Right lobe of liver (tissue), 6 donors: Measurements from ENCODE around the gene ZNF415. TPM values are rescaled to one million over a fixed set of nuclear protein-coding genes. Genes with fewer than 3 reads are reported as not detected.
"Not testable (repeated sequence)": the region's sequence is repeated elsewhere in the genome, so short reads cannot be mapped to it uniquely, and the experiment has no call there.

Source experiments
- ATAC-seq, 4 donors: fragments of 200-7000 bp; cut with Tn5 transposase; one replicate each; pipeline ENCODE4 v1.9.1; 2020; ENCODE audit warnings: mild to moderate bottlenecking in 4 of 4, moderate library complexity in 4 of 4
- DNase-seq, 3 donors: peaks; one replicate each; pipeline ENCODE4 v3.0.0-alpha.2; 2020
- H3K27ac ChIP-seq, 3 donors: fragments of 200-600 bp; one replicate each; pipeline ENCODE4 v1.8.0; 2022
- H3K27me3 ChIP-seq, 2 donors: fragments of 200-600 bp; one replicate each; pipeline ENCODE4 v1.8.0; 2022
- H3K36me3 ChIP-seq, 4 donors: fragments of 200-600 bp; sonication (generic) in 1 of 4; one replicate each; pipeline versions ENCODE4 v1.5.1 to v1.8.0; 2017 to 2022; ENCODE audit warnings: control low read depth in 1 of 4
- H3K4me1 ChIP-seq, 4 donors: fragments of 200-600 bp; sonication (generic) in 1 of 4; one replicate each; pipeline versions ENCODE4 v1.5.1 to v1.8.0; 2017 to 2022; ENCODE audit warnings: control low read depth in 1 of 4
- H3K4me3 ChIP-seq, 3 donors: fragments of 200-600 bp; one replicate each; pipeline ENCODE4 v1.8.0; 2022
- H3K9me3 ChIP-seq, 4 donors: fragments of 200-600 bp; sonication (generic) in 1 of 4; one replicate each; pipeline versions ENCODE4 v1.5.1 to v1.8.0; 2017 to 2022; ENCODE audit warnings: control low read depth in 1 of 4
- POLR2A ChIP-seq: fragments of 450-650 bp; IDR thresholded peaks from one replicate; pipeline ENCODE4 v1.6.1; 2017; ENCODE audit warnings: antibody characterized with exemption, mild to moderate bottlenecking
- WGBS: methylation state at CpG from one replicate; pipeline ENCODE4 v1.1.6; 2018; ENCODE audit warnings: low coverage, low lambda C conversion rate; ENCODE audit not compliant: insufficient coverage; ENCODE audit errors: missing lambda C conversion rate; 5-methylcytosine and 5-hydroxymethylcytosine counted together
- intact Hi-C, 2 donors: fragments of 100-400 bp; cut with DNase I; formaldehyde crosslinking; loops; one replicate each; pipeline versions ENCODE4 v1.11.2 to v1.14.1; 2022
- total RNA-seq, 6 experiments: library from RNA; depleted of rRNA in 2 of 6; stranded (reverse); fragments of >200 nt in 2 of 6; fragmentation: NEBNext Ultra II Directional in 3 of 6; extraction: Animal tissue kit (Norgen Biotek cat#: 25700) in 3 of 6; gene quantifications; one replicate each; pipeline versions ENCODE4 v1.1.0 to v1.2.4, GENCODE V29; 2016 to 2023
- TF ChIP-seq, protein P1 (sequence below), 4 donors: fragments of 200-600 bp in 3 of 4; fragments of 450-650 bp in 1 of 4; IDR thresholded peaks; one replicate each; pipeline versions ENCODE4 v1.5.1 to v1.8.0; 2016 to 2022; ENCODE audit warnings: antibody characterized with exemption in 4 of 4, mild to moderate bottlenecking in 2 of 4
- donor health status: DM: no; HTN: yes; CAD: no.
- donor health status: DM: no; HTN: no; CAD: no.
- donor health status: DM: no; HTN: no; CAD: no.
- donor health status: DM: no; HTN: yes; CAD: no.
- donor health status: DM: no; HTN: yes; CAD: no.

The ZNF415 gene
- total RNA-seq, 6 experiments from 2014 or later: 0.12 to 1.3 (median 0.47) TPM

DNA sequence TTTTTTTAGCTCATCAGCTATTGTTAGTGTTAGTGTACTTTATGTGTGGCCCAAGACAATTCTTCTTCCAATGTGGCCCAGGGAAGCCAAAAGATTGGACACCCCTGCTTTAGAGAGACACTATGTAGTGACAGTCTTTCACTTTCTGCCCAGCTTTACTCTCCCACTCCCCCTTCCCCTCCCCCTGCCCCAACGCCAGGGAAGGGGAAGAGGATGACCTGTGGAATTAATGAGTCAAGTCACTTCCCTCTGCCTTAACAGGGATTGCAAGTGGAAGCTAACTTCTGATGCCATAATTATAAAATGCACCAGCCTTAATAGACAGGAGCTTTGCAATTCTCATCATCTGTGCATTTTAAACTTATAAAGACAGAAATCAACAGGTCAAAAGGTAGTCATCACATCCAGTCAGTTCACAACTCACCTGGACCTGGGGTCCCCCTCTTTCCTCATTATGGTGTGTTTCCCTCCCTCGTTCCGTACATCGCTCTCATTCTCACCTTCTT, 1.6 kb downstream of the ZNF415 start:
- H3K4me1 ChIP-seq: no peaks in the 10 kb centered on the region
- 68% methylated on average over 4 of the region's 4 CpGs for WGBS
- H3K27ac ChIP-seq: no peak overlapping the region
- H3K4me3 ChIP-seq: no peak overlapping the region
- no peaks in the 10 kb centered on the region for H3K36me3 ChIP-seq
- peaks cover 0 to 4% (median 0%) of the 10 kb centered on the region in 4 donors for H3K9me3 ChIP-seq
- DNase-seq (no peak), ATAC-seq (peak in 2 of 4 donors; percentile 43 to 54)
- TF ChIP-seq, protein P1, sequence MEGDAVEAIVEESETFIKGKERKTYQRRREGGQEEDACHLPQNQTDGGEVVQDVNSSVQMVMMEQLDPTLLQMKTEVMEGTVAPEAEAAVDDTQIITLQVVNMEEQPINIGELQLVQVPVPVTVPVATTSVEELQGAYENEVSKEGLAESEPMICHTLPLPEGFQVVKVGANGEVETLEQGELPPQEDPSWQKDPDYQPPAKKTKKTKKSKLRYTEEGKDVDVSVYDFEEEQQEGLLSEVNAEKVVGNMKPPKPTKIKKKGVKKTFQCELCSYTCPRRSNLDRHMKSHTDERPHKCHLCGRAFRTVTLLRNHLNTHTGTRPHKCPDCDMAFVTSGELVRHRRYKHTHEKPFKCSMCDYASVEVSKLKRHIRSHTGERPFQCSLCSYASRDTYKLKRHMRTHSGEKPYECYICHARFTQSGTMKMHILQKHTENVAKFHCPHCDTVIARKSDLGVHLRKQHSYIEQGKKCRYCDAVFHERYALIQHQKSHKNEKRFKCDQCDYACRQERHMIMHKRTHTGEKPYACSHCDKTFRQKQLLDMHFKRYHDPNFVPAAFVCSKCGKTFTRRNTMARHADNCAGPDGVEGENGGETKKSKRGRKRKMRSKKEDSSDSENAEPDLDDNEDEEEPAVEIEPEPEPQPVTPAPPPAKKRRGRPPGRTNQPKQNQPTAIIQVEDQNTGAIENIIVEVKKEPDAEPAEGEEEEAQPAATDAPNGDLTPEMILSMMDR (IDR thresholded peaks at IDR 0.05): no peak
- no peak for TF ChIP-seq POLR2A
- H3K27me3 ChIP-seq: no peaks in the 10 kb centered on the region
- intact Hi-C loops: no loop called here

DNA sequence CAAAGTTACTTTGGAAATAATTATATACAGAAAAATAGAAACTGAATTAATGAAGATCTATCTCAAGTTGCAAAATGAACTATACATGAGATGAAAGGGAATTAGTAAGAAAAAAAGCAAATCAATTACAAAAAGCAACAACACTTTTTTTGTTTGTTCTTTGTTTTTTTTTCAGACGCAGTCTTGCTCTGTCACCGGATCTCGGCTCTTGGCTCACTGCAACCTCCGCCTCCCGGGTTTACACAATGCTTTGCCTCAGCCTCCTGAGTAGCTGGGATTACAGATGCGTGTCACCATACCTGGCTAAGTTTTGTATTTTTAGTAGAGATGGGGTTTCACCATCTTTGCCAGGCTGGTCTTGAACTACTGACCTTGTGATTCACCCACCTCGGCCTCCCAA, 2.2 kb downstream of the ZNF415 start:
- TF ChIP-seq, protein P1 (IDR thresholded peaks at IDR 0.05): no peak
- TF ChIP-seq POLR2A: no peak
- no peaks in the 10 kb centered on the region for H3K27me3 ChIP-seq
- no peak for ATAC-seq
- WGBS: 48% methylated on average over 7 of the region's 7 CpGs
- H3K27ac ChIP-seq: no peak overlapping the region
- no peaks in the 10 kb centered on the region for H3K4me1 ChIP-seq
- no peak for DNase-seq
- H3K4me3 ChIP-seq: no peak overlapping the region
- no peaks in the 10 kb centered on the region for H3K36me3 ChIP-seq
- H3K9me3 ChIP-seq: peaks cover 0 to 4% (median 0%) of the 10 kb centered on the region in 4 donors
- intact Hi-C loops: no loop called here

DNA sequence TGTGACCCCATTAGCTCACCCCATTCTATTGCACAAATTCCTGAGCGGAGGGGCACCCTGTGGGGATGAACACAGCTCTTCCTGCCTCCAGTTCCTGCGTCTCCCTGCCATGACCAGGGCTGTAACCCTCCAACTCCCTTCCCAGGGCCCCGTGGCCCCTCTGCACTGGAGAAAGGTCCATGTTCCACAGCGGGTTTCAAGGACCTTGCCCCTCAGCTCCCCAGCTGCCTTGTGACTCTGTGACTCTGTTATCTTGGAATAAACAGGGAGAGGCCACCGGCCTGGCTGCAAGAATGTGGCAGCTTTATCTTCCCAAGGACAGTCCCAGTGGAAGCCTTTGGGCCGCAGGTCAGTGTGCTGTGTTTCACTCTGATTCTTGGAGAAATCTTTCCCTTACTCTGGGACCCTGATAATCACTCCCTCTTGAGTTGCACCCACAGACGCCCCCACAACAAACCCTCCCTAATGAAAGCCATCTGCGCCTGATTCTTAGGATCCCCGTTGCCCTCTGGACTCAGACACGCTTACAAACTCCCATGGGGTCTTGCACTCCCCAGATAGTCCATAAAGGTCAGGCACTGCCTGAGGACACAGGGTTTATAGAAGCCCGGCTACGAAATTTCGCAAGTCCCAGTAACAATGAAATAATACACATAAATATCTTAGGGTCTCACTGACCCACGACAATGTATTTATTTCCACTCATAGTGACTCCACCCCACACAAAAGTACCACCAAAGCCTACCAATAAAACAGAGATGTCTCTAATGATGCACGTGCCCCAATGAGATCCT, 5.8 kb downstream of the ZNF415 start:
- H3K27me3 ChIP-seq, H3K9me3 ChIP-seq, H3K4me3 ChIP-seq, H3K4me1 ChIP-seq, H3K36me3 ChIP-seq, H3K27ac ChIP-seq, intact Hi-C loops, DNase-seq: not testable (repeated sequence)
- peak in 3 of 4 donors; percentile 42 to 72 (median 60) for ATAC-seq
- WGBS: 41% methylated on average over 7 of the region's 15 CpGs

DNA sequence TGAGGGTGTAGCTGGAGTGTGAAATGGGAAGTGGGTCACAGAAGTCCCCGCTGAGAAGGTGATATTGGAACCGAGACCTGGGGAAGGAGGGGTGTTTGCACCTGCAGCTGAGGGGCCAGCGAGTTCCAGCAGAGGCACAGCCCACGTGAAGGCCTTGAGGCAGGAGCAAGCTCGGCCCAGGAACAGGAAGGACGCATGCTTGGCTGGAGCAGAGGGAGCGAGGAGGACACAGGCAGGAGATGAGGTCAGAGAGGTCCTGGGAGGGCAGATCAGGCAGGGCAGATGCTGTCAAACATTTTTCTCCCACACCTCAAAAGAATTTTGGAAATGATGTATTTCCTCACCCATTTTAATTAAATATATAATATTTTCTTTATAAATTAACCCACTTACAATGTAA, 9.3 kb downstream of the ZNF415 start:
- DNase-seq (no peak), ATAC-seq (peak in 3 of 4 donors; percentile 27 to 75 (median 45))
- no peak for TF ChIP-seq POLR2A
- TF ChIP-seq, protein P1 (IDR thresholded peaks at IDR 0.05): no peak
- H3K27me3 ChIP-seq: no peaks in the 10 kb centered on the region
- H3K4me1 ChIP-seq: no peaks in the 10 kb centered on the region
- intact Hi-C loops: no loop called here
- no peak overlapping the region for H3K4me3 ChIP-seq
- WGBS: 65% methylated on average over 5 of the region's 7 CpGs
- no peaks in the 10 kb centered on the region for H3K9me3 ChIP-seq
- H3K27ac ChIP-seq: no peak overlapping the region
- H3K36me3 ChIP-seq: no peaks in the 10 kb centered on the region

DNA sequence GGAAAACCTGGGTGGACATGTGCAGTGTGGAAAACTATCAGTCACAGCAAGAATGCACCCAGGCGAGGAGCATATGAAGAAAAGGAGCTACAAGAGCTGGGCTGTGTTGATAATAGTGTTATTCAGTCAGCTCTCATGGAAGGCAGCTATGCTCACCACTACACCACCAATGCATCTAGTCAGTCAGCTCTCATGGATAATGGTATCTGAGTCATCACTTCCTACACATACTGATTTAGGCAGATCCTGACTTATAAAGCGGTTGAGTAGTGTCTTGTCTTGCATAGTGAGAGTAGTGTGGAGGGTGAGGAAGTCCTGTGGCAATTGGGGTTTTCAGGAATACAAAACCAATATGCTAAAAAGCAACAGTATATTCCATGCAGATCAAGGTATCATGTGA, 20.4 kb downstream of the ZNF415 start:
- WGBS: 80% methylated on average over 1 of the region's 2 CpGs
- intact Hi-C loops: no loop called here
- DNase-seq (no peak), ATAC-seq (no peak)
- Histone ChIP-seq H3K4me1 (no peaks in the 10 kb centered on the region), H3K9me3 (peaks cover 0 to 6% (median 0%) of the 10 kb centered on the region in 4 donors), H3K27me3 (no peaks in the 10 kb centered on the region), H3K4me3 (no peak overlapping the region), H3K27ac (no peak overlapping the region), H3K36me3 (no peaks in the 10 kb centered on the region)
- TF ChIP-seq POLR2A: no peak
- TF ChIP-seq, protein P1 (IDR thresholded peaks at IDR 0.05): no peak
